ENCODE measurements around the gene FAM200C.
"Not testable (repeated sequence)": the region's sequence is repeated elsewhere in the genome, so short reads cannot be mapped to it uniquely, and the experiment has no call there.

The FAM200C gene

GRCh38 chr5:160399402-160400353 lies at the start of gene FAM200C:
FAM200C (minus strand) TSS chr5:160400054; CDS start chr5:160395490, 4,564 bp downstream.
- peak; percentile 58 to 62 (median 60) for DNase-seq (ENCODE audit: low read depth in 3 of 3)

- no peak for DNase-seq (ENCODE audit: low read depth in 3 of 3)
Measured at GRCh38 chr5:160449458-160449857, 49.6 kb upstream of the FAM200C start.

- DNase-seq (ENCODE audit: low read depth in 3 of 3): no peak
Measured at GRCh38 chr5:160448886-160449285, 49.0 kb upstream of the FAM200C start.

GRCh38 chr5:160445751-160446150 lies 45.9 kb upstream of the FAM200C start:
- DNase-seq (ENCODE audit: low read depth in 3 of 3): no peak

GRCh38 chr5:160445132-160445531 lies 45.3 kb upstream of the FAM200C start:
- no peak for DNase-seq (ENCODE audit: low read depth in 3 of 3)

- DNase-seq (ENCODE audit: low read depth in 3 of 3): no peak
Measured at GRCh38 chr5:160444407-160444806, 44.6 kb upstream of the FAM200C start.

GRCh38 chr5:160442824-160443431 lies 43.1 kb upstream of the FAM200C start:
- no peak for DNase-seq (ENCODE audit: low read depth in 3 of 3)

GRCh38 chr5:160441311-160441781 lies 41.5 kb upstream of the FAM200C start:
- no peak for DNase-seq (ENCODE audit: low read depth in 3 of 3)

- DNase-seq (ENCODE audit: low read depth in 3 of 3): peak; percentile 79 to 85 (median 81)
Measured at GRCh38 chr5:160439205-160439600, 39.3 kb upstream of the FAM200C start.

- peak; percentile 30 to 57 (median 46) for DNase-seq (ENCODE audit: low read depth in 3 of 3)
Measured at GRCh38 chr5:160438316-160439204, 38.7 kb upstream of the FAM200C start.

GRCh38 chr5:160437271-160437670 lies 37.4 kb upstream of the FAM200C start:
- no peak for DNase-seq (ENCODE audit: low read depth in 3 of 3)

GRCh38 chr5:160436661-160437060 lies 36.8 kb upstream of the FAM200C start:
- DNase-seq (ENCODE audit: low read depth in 3 of 3): not testable (repeated sequence)

GRCh38 chr5:160436017-160436416 lies 36.2 kb upstream of the FAM200C start:
- no peak for DNase-seq (ENCODE audit: low read depth in 3 of 3)

GRCh38 chr5:160435532-160435931 lies 35.7 kb upstream of the FAM200C start:
- DNase-seq (ENCODE audit: low read depth in 3 of 3): no peak

- no peak for DNase-seq (ENCODE audit: low read depth in 3 of 3)
Measured at GRCh38 chr5:160434022-160434531, 34.2 kb upstream of the FAM200C start.

GRCh38 chr5:160432787-160433186 lies 32.9 kb upstream of the FAM200C start:
- DNase-seq (ENCODE audit: low read depth in 3 of 3): no peak

GRCh38 chr5:160432196-160432595 lies 32.3 kb upstream of the FAM200C start:
- no peak for DNase-seq (ENCODE audit: low read depth in 3 of 3)

GRCh38 chr5:160427607-160428006 lies 27.8 kb upstream of the FAM200C start:
- DNase-seq (ENCODE audit: low read depth in 3 of 3): no peak

GRCh38 chr5:160423099-160423498 lies 23.2 kb upstream of the FAM200C start:
- no peak for DNase-seq (ENCODE audit: low read depth in 3 of 3)

GRCh38 chr5:160421625-160422258 lies 21.9 kb upstream of the FAM200C start, which contains the start of gene PTTG1:
PTTG1 (plus strand) TSS chr5:160421855; CDS start chr5:160422313, 458 bp downstream.
- DNase-seq (ENCODE audit: low read depth in 3 of 3): peak; percentile 78 to 94 (median 85)

GRCh38 chr5:160420331-160420610 lies 20.4 kb upstream of the FAM200C start:
- no peak for DNase-seq (ENCODE audit: low read depth in 3 of 3)

Measured in stimulated activated CD4-positive, alpha-beta T cell treated with anti-CD3 and anti-CD28 coated beads, TNF-alpha, amount 100 ng/mL, for 48 hours (primary cell).